HG03039 (cell line): ENCODE results near the gene BARHL1.

Source experiments
- ATAC-seq: cut with Tn5 transposase; IDR thresholded peaks from one replicate; pipeline ENCODE4 v1.9.1; 2021; ENCODE audit warnings: mild to moderate bottlenecking, moderate library complexity; ENCODE audit not compliant: unreplicated experiment

Gene BARHL1

DNA sequence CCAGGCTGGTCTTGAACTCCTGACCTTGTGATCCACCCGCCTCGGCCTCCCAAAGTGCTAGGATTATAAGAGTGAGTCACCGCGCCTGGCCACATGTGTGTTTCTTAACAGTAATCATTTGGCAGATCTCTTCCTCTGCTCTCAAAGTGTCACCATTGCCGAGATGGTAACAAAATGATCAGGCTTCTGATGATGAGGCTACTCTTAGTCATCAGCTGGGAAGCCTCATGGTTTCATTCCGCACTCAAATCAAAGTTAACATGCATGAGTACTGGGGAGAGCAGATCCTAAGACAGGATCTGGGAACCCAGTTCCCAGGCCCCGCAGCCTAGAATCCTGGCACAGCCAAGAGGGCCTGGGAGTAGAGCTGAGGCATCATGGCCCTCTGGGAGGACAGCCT, 27.4 kb downstream of the BARHL1 start:
- ATAC-seq = no peak

DNA sequence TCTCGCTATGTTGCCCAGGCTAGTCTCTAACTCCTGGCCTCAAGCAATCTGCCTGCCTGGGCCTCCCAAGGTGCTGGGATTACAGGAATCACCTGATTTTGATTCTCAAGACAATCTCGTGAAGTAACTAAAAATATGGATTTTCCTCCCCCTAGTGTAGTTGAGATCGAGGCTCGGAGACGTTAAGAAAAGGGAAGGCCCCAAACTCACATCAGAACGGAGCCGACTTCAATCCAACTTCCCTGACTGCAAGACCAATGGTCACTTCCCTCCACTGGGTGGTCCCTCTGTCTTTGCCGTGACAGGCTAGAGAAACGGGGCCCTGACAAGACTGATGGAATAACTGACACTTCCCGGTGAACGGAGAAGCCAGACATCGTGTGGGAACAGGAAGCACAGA, 28.3 kb downstream of the BARHL1 start:
- no peak for ATAC-seq

DNA sequence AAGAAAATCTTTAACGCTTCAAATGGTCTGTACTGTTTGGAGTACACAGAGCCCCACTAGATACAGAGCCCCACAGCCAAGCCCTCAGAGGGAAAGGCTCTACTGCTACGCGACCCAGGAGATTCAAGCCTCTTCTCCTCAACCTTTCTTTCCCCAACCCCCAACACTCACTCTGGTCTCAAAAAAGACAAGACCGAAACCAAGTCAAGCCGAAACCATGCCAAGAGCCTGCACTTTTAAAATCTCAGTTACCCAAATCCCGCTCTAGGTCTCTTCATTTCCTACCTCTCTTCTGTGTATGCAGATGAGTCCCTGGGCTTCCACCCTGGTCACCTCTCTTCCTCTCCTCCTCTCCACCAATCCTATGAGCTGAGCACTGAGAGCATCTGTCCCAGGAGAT, 31.9 kb downstream of the BARHL1 start:
- ATAC-seq = no peak

DNA sequence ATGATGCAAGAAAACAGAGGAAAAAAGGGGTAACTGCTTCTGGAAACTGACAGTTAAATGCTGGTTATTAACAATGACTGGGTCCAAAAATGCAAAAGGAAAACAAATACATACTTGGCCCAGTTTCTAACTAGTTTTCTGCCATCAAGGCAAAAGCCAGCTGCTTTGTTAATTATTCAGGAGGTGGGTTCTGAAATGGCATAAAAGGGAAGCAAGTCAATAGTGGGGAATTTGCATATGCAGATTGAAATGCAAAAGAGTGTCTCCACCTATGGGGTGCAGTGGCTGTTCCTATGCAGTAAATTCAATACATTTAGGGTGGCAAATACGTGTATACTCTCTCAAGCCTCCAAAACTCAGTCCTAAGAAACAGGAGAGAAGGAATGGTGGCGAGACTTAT, 33.4 kb downstream of the BARHL1 start:
- no peak for ATAC-seq

DNA sequence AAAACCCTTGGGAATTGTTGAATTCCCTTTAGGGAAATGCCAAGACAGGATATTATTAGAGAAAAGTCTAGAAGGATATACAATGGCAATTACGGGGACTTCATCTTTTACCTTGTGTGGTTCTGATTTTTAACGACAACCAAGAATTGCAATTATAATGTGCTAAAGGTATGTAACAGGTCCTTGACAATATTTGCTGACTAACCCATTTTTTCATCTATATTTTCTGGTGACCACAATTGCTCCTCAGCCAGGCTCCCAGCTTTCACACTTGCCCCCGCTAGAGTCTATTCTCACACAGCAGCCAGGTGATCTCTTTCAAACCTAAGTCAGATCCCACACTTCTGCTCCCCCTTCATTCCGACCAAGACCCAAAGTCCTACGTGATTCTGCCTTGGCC, 34.3 kb downstream of the BARHL1 start:
- ATAC-seq = no peak

DNA sequence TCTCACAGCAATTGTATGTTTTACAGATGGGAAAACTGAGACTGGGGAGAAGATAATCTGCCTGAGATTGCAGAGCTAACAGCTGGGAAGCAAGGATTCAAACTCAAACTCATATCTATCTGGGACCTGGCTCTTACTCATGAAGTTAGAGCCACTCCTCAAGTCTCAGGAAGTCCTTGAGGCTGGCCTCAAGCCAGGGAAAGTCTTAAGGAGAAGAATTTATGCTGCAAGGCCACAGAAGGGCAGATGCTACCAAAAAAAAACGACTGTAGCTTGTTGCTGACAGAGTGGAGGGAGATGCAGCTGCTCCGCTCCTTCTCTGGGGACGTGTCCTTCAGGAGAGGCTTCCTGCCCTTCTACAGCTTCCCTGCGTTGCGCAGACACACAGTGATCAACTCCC, 39.8 kb downstream of the BARHL1 start:
- ATAC-seq = no peak

DNA sequence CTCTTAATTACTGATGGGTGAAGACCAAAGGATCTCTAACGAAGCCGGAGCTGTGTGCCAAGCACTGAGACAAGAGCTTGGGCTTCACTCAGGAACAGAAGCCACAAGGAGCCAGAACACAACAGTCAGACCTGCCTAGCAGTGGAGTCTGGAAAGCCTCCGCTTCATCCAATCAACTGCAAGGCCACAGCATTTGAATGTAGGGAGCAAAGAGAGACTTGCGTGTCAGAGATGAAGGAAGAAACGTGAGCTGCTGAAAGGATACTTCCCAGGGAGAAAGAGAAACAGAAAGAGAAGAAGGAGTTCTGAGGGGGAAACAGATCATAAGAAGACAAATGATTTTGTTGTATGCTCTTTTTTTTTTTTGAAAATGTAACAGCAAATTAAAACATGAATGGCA, 43.9 kb downstream of the BARHL1 start:
- ATAC-seq = no peak

DNA sequence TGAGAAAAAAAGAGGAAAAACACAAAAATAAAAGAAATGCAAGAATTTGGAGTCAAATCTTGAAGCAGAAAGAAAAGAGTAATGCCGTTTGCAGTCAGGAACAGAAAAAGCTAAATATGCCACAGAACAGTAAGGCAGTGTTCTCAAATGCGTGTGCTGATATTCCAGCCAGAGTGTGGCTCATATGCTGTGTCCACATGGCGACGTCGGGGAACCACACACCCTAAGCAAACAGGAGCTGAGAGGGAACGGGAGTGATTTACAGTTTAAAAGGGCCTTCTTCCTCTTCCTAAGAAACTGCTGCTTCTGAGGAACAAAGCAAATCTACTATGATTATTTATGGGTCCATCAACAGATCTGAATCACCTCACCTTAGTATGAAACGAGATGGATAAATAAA, 44.7 kb downstream of the BARHL1 start:
- no peak for ATAC-seq

DNA sequence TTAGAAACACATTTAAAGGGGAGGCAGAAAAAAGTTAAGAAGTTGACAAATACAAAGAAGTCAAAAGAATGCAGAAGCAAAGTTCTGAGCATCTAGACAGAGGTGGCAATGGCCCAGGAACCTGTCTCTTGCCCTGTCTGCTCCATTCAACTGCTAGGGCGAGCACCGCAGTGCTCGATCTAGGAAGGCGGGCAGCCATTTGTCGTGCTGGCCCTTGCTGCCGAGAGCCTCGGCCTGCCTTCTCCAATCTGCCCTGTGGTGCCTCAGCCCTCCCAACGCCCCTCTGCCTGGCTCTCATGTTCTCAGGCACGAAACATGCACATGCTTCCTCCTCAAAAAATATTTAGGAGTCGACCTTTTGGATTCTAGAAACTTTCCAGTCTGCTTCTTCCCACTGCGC, 45.2 kb downstream of the BARHL1 start:
- no peak for ATAC-seq

DNA sequence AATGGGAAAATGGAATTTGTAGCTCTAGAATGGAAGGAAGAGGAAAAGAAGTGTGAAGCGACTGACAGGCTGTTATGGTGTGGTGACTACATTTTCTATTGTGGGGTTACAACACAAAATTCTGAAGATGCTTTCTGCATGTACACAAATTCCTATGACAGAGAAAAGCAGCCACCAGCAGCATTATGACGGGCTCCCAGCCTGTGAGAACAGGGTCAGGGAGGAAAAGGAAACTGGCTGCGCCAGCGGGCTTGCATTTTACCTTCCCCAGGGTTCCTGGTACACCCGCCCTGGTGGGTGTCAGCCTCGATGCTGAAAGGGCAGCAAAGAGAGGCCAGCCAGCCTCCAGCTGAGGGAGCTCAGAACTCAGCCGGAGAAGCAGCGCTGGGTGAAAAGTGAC, 46.3 kb downstream of the BARHL1 start:
- ATAC-seq = no peak

DNA sequence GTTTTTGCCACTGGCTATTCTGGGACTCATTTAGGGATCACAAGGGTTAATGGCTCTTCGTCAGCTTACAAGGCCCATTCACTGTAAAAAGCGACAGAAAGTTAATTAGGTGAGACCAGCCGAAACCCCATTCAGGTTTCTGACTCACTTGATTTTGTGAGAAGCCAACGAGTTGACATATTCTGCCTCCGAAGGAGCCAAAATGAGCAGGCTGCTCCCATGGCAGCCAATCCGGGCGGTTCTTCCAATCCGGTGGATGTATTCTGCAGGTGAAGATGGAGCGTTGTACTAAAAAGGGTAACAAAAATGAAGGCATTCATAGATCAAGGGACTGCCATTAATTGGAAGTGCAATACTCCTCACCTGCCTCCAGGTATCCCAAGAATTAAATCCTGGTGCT, 47.7 kb downstream of the BARHL1 start:
- no peak for ATAC-seq

DNA sequence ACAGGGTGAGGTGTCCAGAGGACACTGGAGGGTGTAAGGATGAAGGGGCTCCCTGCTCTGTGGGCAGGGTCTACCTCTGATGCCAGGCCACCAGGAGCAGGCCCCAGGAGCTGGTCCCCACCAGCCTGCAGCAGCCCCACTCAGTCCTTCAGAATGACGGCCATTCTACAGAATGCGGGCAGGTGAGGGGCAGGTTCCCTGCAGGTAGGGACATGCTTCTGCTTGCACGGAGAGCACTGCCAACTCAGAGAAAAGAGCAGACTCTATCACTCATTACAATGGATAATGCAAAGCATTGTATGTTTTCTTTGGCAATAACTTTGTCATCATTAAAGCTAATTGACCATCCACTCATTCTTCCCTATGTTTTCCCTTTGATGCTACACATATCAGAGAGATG, 48.4 kb downstream of the BARHL1 start:
- ATAC-seq = no peak

DNA sequence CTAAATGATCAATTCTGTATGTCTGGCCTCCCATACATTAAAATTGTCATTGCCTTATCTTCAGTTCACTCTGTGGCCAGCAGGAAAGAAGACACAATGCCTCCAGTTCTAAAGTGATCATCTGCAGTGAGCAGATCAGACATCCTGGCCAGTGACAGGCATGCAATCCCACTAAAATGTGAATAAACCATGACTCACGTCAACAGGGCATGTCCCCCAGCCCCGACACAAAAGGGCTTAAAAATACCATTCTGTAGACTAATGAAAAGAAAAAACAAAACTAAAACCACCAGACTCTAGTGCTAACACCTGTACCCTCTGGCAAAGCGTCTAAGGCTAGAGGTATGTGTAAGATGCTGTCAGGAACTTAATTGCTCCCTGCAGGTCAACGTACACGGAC, 48.9 kb downstream of the BARHL1 start:
- no peak for ATAC-seq

DNA sequence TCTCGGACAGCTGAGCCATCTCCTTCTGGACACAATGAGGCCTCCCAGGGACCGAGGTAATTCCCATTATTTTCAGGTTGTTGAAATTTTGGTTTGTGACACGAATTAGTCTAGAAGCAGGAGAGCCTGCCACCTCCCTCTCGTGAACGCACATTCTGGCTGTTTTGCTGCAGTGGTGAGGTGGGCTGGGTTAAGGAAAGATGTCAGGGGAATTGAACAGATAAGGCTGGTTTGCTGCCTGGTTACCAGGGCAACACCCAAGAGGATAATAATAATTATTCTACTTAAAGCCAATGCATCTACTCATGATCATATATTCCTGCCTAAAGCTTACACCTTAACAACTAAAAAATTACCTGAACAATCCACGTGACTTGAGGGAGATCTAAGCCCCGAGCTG, 49.3 kb downstream of the BARHL1 start:
- ATAC-seq = no peak

DNA sequence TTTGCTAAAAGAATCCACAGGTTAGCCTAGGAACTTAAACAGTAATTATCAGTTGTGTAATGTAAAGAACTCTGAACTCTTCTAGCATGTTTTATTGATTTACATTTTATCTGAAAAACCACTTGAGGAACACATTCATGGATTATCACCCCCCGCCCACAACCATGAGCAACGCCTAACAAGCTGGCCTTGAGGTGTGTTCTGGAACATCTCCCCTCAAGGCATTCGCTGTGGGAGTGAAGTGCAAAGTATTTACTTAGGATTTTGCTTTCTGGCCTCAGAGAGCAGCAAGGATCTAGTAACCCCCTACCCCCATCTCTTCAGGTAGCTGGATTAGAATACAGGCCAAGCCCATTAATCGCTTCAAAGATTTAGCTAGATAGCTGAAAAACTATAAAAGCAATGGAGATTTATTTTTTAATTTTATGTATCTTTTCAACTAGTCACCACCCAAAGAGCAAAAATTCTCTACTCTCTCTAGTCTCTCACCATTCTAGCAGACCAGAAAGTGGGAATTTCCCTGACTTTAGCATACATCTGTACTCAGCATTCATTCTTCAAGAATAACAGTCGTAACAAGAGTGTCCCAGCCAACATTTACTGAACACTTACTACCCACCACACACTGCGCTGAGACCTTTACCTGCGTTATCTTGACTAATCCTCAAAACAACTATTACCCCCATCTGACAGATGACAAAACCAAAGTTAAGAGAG, 50.2 kb downstream of the BARHL1 start:
- no peak for ATAC-seq

DNA sequence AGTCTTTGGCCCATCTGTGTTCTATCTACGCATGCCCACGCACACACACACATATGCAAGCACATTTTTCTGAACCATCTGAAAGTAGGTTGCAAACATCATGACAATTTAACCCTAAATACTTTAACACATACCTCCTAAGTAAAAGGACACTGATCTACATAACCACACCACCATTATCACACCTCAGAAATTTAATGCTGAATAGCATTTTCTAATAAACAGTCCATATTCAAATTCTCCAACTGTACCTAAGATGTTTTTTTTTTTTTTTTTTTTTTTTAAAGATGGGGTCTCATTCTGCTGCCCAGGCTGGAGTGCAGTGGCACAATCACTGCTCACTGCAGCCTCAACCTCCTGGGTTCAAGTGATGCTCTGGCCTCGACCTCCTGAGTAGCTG, 51.9 kb downstream of the BARHL1 start:
- no peak for ATAC-seq

DNA sequence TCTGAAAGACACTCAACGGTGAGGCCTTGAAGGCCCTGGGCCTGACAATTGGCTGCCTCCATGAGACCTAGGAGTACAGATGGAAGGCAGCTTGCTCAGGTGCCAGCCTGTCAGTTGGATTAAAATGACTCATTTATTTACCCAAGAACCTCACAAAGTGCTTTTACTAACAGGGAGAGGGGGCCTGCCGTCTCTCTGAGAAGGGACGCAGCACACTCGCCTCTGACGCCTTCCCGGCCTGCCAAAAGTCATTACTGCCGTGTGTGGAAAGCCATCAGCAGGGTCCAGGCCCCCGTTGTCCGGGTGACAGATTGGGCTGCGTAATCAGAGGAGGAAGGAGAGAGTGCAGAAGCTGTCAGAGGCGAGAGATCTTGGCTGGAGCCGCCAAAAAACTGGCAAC, 54.9 kb downstream of the BARHL1 start:
- no peak for ATAC-seq

DNA sequence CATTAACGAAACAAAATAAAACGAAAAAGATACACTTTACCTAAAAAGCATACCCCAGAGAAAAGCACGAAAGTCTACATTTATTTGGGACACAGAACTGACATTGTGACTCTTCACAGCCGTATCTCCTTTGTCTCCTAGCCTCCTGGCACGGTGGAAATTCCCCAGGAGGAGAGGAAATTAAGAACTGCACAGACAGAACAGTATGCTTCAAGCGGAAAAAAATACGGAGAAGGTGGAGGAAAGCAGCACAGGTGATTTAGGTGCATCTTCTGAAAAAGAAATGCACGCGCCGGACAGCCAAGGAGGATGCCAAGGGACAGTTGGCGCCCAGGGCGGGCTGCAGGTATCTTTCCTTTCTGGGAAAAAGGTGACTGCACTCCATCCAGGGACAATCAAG, 55.4 kb downstream of the BARHL1 start:
- no peak for ATAC-seq

DNA sequence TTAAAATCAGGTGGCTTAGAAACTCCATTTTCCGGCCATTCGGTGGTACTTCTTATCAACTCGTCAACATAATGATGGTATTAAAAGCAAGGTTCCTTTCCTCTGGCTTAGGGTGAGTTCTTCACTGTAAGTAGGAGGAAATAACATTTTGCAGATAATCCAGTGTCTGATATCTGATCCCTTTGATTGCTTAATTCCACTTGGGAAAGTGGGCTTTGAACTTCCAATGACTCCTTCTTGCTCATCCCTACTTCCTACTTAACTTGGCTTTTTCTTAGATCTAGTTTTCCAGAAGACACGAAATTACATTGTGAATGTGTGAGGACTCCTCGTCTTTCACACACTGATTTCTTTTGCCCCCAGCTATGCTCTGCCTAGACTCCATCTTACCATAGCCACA, 55.8 kb downstream of the BARHL1 start:
- ATAC-seq = no peak

DNA sequence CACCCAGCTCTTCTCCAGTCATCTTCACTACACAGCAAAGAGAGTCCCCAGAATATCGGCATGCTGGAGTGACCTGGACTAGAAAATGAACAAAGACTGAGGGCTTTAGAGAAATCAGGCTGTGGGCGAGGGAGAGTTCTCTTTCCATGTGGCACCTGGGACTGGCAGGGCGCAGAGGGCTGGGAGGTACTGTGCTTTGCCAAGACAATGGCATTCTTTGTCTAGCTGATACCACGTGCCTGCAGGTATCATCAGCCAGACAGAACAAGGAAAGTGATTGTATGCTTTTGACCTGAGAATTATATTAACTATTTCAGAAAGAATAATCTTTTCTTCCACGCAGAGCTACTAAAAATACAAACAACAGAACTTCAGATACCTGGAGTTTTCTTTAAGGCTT, 56.9 kb downstream of the BARHL1 start:
- ATAC-seq = no peak
